SK-N-SH (cell line): Measurements from ENCODE around the gene REELD1. TPM values are rescaled to one million over a fixed set of nuclear protein-coding genes. Genes with fewer than 3 reads are reported as not detected.

ENCODE experiments used
- CTCF ChIA-PET: fragments of 300-600, 350-600 bp; formaldehyde crosslinking; extraction: SDS; loops from one replicate; lab custom pipeline; 2021; lab: Yijun Ruan, JAX
- POLR2A ChIA-PET: fragments of 350-600 bp; sonication (Branson Sonifier 250); formaldehyde crosslinking; extraction: SDS; loops from one replicate; lab custom pipeline; 2020; ENCODE audit warnings: antibody characterized with exemption, inconsistent platforms; lab: Yijun Ruan, JAX
- DNase-seq: peaks from one replicate; pipeline ENCODE4 v3.0.0; 2012
- H2AFZ ChIP-seq: fragments of 200-600 bp; sonication (generic); 2 replicates; pipeline ENCODE4 v1.8.1; 2016; ENCODE audit warnings: antibody characterized with exemption, mild to moderate bottlenecking, low read depth
- H3F3A ChIP-seq: fragments of 200-600 bp; sonication (generic); replicated peaks from 2 replicates; pipeline ENCODE3; 2016; ENCODE audit warnings: antibody characterized with exemption, mild to moderate bottlenecking; ENCODE audit not compliant: insufficient read depth
- H3K27ac ChIP-seq, 2 experiments: fragments of 200-500 bp in 1 of 2; fragments of 200-600 bp in 1 of 2; sonication (Bioruptor generic) in 1 of 2; sonication (generic), shearing (Covaris generic) in 1 of 2; 2 replicates each; pipeline versions ENCODE4 v1.5.1 to v1.6.1; 2014 to 2016; ENCODE audit warnings: low read depth in 2 of 2, inconsistent platforms in 1 of 2, low read length in 1 of 2, mild to moderate bottlenecking in 1 of 2, mixed read lengths in 1 of 2
- H3K27me3 ChIP-seq: fragments of 200-600 bp; sonication (generic), shearing (Covaris generic); 2 replicates; pipeline ENCODE4 v1.6.1; 2016; ENCODE audit warnings: mixed run types; ENCODE audit not compliant: insufficient read depth
- H3K36me3 ChIP-seq, 2 experiments: fragments of 200-500 bp in 1 of 2; fragments of 200-600 bp in 1 of 2; sonication (Bioruptor generic) in 1 of 2; sonication (generic) in 1 of 2; replicated peaks in 1 of 2; 2 replicates each; pipeline versions ENCODE3 to v1.5.1; 2014 to 2016; ENCODE audit warnings: low read length in 1 of 2, mild to moderate bottlenecking in 1 of 2; ENCODE audit not compliant: insufficient read depth in 2 of 2, control insufficient read depth in 1 of 2
- H3K4me1 ChIP-seq, 2 experiments: fragments of 200-500 bp in 1 of 2; fragments of 200-600 bp in 1 of 2; sonication (Bioruptor generic) in 1 of 2; sonication (generic), shearing (Covaris generic) in 1 of 2; 2 replicates each; pipeline versions ENCODE4 v1.5.1 to v1.6.1; 2014 to 2016; ENCODE audit warnings: low read depth in 1 of 2, low read length in 1 of 2, mixed run types in 1 of 2; ENCODE audit not compliant: insufficient read depth in 2 of 2, control insufficient read depth in 1 of 2
- H3K4me2 ChIP-seq: fragments of 200-600 bp; sonication (generic), shearing (Covaris generic); 2 replicates; pipeline ENCODE4 v1.6.1; 2017; ENCODE audit warnings: mixed run types
- H3K4me3 ChIP-seq, 2 experiments: fragments of 200-500 bp in 1 of 2; fragments of 200-600 bp in 1 of 2; sonication (Bioruptor generic) in 1 of 2; sonication (generic), shearing (Covaris generic) in 1 of 2; 2 replicates each; pipeline versions ENCODE4 v1.5.1 to v1.8.1; 2014 to 2016; ENCODE audit warnings: low read depth in 2 of 2, inconsistent platforms in 1 of 2, low read length in 1 of 2, mild to moderate bottlenecking in 1 of 2, mixed read lengths in 1 of 2, moderate library complexity in 1 of 2
- H3K79me2 ChIP-seq: fragments of 200-600 bp; sonication (generic); 2 replicates; pipeline ENCODE4 v1.8.1; 2017; ENCODE audit warnings: mild to moderate bottlenecking; ENCODE audit not compliant: insufficient read depth
- H3K9ac ChIP-seq: fragments of 200-600 bp; sonication (generic); 2 replicates; pipeline ENCODE4 v1.6.1; 2017; ENCODE audit warnings: mixed run types
- H3K9me2 ChIP-seq: fragments of 200-600 bp; sonication (generic); 2 replicates; pipeline ENCODE4 v1.6.1; 2017; ENCODE audit warnings: mixed run types
- H3K9me3 ChIP-seq: fragments of 200-600 bp; sonication (generic); 2 replicates; pipeline ENCODE4 v1.6.1; 2017; ENCODE audit warnings: mixed run types, mild to moderate bottlenecking, moderate library complexity
- H4K20me1 ChIP-seq: fragments of 200-600 bp; sonication (generic); 2 replicates; pipeline ENCODE4 v1.6.1; 2017; ENCODE audit warnings: mild to moderate bottlenecking, mixed run types; ENCODE audit not compliant: insufficient read depth
- CTCF ChIP-seq: fragments of 200-600 bp; sonication (generic); IDR thresholded peaks from 2 replicates; pipeline ENCODE4 v1.6.1; 2017; ENCODE audit warnings: antibody characterized with exemption, mild to moderate bottlenecking, moderate library complexity
- ELF1 ChIP-seq: IDR thresholded peaks from 2 replicates; pipeline ENCODE4 v1.4.0; 2012
- FOSL2 ChIP-seq: IDR thresholded peaks from 2 replicates; pipeline ENCODE4 v1.4.0; 2012; ENCODE audit warnings: low read depth, mild to moderate bottlenecking, moderate library complexity, borderline replicate concordance
- FOXJ3 ChIP-seq: sonication (generic); formaldehyde crosslinking; IDR thresholded peaks from 2 replicates; pipeline ENCODE4 v1.5.1; 2020; ENCODE audit warnings: mild to moderate bottlenecking, missing genetic modification reagents
- FOXM1 ChIP-seq: IDR thresholded peaks from 2 replicates; pipeline ENCODE4 v1.4.0; 2012; ENCODE audit warnings: low read depth, mild to moderate bottlenecking
- GABPA ChIP-seq: IDR thresholded peaks from 2 replicates; pipeline ENCODE4 v1.4.0; 2012; ENCODE audit warnings: low read depth, mild to moderate bottlenecking
- IRF3 ChIP-seq: fragments of 150-350 bp; IDR thresholded peaks from 2 replicates; pipeline ENCODE4 v1.6.1; 2016; ENCODE audit warnings: mild to moderate bottlenecking, low read depth, low read length
- JUND ChIP-seq: IDR thresholded peaks from 2 replicates; pipeline ENCODE4 v1.4.0; 2012
- MAX ChIP-seq: IDR thresholded peaks from 2 replicates; pipeline ENCODE4 v1.4.0; 2012; ENCODE audit warnings: low read depth
- MEF2A ChIP-seq: IDR thresholded peaks from 2 replicates; pipeline ENCODE4 v1.4.0; 2012; ENCODE audit warnings: low read depth, borderline replicate concordance
- NRF1 ChIP-seq: IDR thresholded peaks from 2 replicates; pipeline ENCODE4 v1.6.1; 2012; ENCODE audit warnings: low read depth, mild to moderate bottlenecking, low read length
- PBX3 ChIP-seq: IDR thresholded peaks from 2 replicates; pipeline ENCODE4; 2012
- POLR2AphosphoS5 ChIP-seq: IDR thresholded peaks from 2 replicates; pipeline ENCODE4 v1.6.1; 2012; ENCODE audit warnings: low read depth, low read length
- RAD21 ChIP-seq: IDR thresholded peaks from 2 replicates; pipeline ENCODE4 v1.6.1; 2012; ENCODE audit warnings: mild to moderate bottlenecking, low read length
- RCOR1 ChIP-seq: fragments of 150-350 bp; IDR thresholded peaks from 2 replicates; pipeline ENCODE4 v1.6.1; 2017; ENCODE audit warnings: antibody characterized with exemption, low read length
- REST ChIP-seq: IDR thresholded peaks from 2 replicates; pipeline ENCODE4 v1.6.1; 2012; ENCODE audit warnings: mild to moderate bottlenecking, low read depth, low read length, moderate library complexity
- SMC3 ChIP-seq: IDR thresholded peaks from 2 replicates; pipeline ENCODE4 v1.6.1; 2012; ENCODE audit warnings: low read depth, low read length, improper control_type of control experiment
- TAF1 ChIP-seq: IDR thresholded peaks from 2 replicates; pipeline ENCODE4 v1.6.1; 2012; ENCODE audit warnings: low read depth, mild to moderate bottlenecking, low read length, moderate library complexity, borderline replicate concordance
- USF1 ChIP-seq: IDR thresholded peaks from 2 replicates; pipeline ENCODE4 v1.4.0; 2012; ENCODE audit warnings: low read depth, borderline replicate concordance
- YY1 ChIP-seq: IDR thresholded peaks from 2 replicates; pipeline ENCODE4 v1.4.0; 2012; ENCODE audit warnings: low read depth, mild to moderate bottlenecking
- WGBS: methylation state at CpG from one replicate; pipeline ENCODE4 v1.1.6; 2017; ENCODE audit warnings: low lambda C conversion rate; 5-methylcytosine and 5-hydroxymethylcytosine counted together
- polyA plus RNA-seq, 3 experiments: library from polyadenylated mRNA; depleted of rRNA; stranded (reverse); fragments of >200 nt; gene quantifications; 2 replicates each; pipeline ENCODE4 v1.2.3, GENCODE V29; 2012

REELD1 gene
- polyA plus RNA-seq, 1 of the 3 experiments (the other 2 are of a cell fraction), result not detected

- Histone ChIP-seq H3K36me3 (no peaks in the 10 kb centered on the region), H3K79me2 (no peaks in the 10 kb centered on the region), H3K4me1 (peaks cover 0 to 7% of the 10 kb centered on the region in 2 experiments; a peak in 1 of 4 replicates), H4K20me1 (no peaks in the 10 kb centered on the region), H3K4me3 (no peak overlapping the region), H3K27me3 (no peaks in the 10 kb centered on the region), H3K27ac (no peak overlapping the region), H3K4me2 (no peak overlapping the region)
- POLR2A ChIA-PET, result no interaction called here
- no peak for TF ChIP-seq TAF1
- no peak for TF ChIP-seq MEF2A
- no peak for TF ChIP-seq PBX3
- no peak for TF ChIP-seq GABPA
- TF ChIP-seq NRF1, result no peak
- TF ChIP-seq CTCF, result no peak
- no peak for TF ChIP-seq RAD21
- TF ChIP-seq, all 33 proteins: peak for 0
- no peaks in the 10 kb centered on the region for H3K9me2 ChIP-seq
- no peak overlapping the region for H2AFZ ChIP-seq
- no peaks in the 10 kb centered on the region for H3F3A ChIP-seq
- H3K9me3 ChIP-seq, result no peaks in the 10 kb centered on the region
- CTCF ChIA-PET, result no interaction called here
- WGBS, result 94% methylated on average over 2 of the region's 2 CpGs
- H3K9ac ChIP-seq, result no peak overlapping the region
- no peak for DNase-seq
These were observed 51.7 kb downstream of the REELD1 start for GRCh38 chr4:146265950-146266490.

- no peak overlapping the region for H2AFZ ChIP-seq
- H3K36me3 ChIP-seq, result no peaks in the 10 kb centered on the region
- no peaks in the 10 kb centered on the region for H3K4me1 ChIP-seq
- no peaks in the 10 kb centered on the region for H3F3A ChIP-seq
- DNase-seq, result no peak
- no peaks in the 10 kb centered on the region for H4K20me1 ChIP-seq
- no peaks in the 10 kb centered on the region for H3K9me2 ChIP-seq
- H3K9me3 ChIP-seq, result no peaks in the 10 kb centered on the region
- ChIA-PET CTCF (interaction anchor here (1.4 kb wide), 1 partner anchor 73 kb away, joined by 3 read pairs; no protein-coding TSS in a partner anchor), POLR2A (no interaction called here)
- no peak overlapping the region for H3K9ac ChIP-seq
- WGBS, result 89% methylated on average over 5 of the region's 5 CpGs
- H3K27ac ChIP-seq, result no peak overlapping the region
- H3K4me2 ChIP-seq, result no peak overlapping the region
- H3K27me3 ChIP-seq, result no peaks in the 10 kb centered on the region
- no peaks in the 10 kb centered on the region for H3K79me2 ChIP-seq
- H3K4me3 ChIP-seq, result no peak overlapping the region
- TF ChIP-seq USF1 (no peak), FOXJ3 (CRISPR knock-in tag) (no peak), RCOR1 (no peak), POLR2AphosphoS5 (no peak), MEF2A (no peak), FOSL2 (no peak), YY1 (no peak), ELF1 (no peak), MAX (no peak), RAD21 (no peak), IRF3 (no peak), NRF1 (no peak), REST (no peak), FOXM1 (no peak), JUND (no peak), SMC3 (no peak)
These were observed 53.5 kb downstream of the REELD1 start for GRCh38 chr4:146267826-146268225.
